OCI-LY3 (cell line): ENCODE data around the gene PSMA8.
"Not testable (repeated sequence)": the region's sequence is repeated elsewhere in the genome, so short reads cannot be mapped to it uniquely, and the experiment has no call there.

Experiments
- H2AFZ ChIP-seq: fragments of 200-600, 300-600 bp; shearing (Covaris generic); 2 replicates; pipeline ENCODE4 v1.6.0; 2014; ENCODE audit warnings: antibody characterized with exemption, low read depth, low read length
- H3K27ac ChIP-seq: fragments of 200-600, 300-600 bp; sonication (generic); 2 replicates; pipeline ENCODE4 v1.5.1; 2014; ENCODE audit warnings: mild to moderate bottlenecking, low read length, moderate library complexity, mixed read lengths
- H3K27me3 ChIP-seq: fragments of 200-600, 300-600 bp; sonication (generic); 2 replicates; pipeline ENCODE4 v1.6.1; 2014; ENCODE audit warnings: low read depth, low read length, mixed read lengths
- H3K36me3 ChIP-seq: fragments of 200-600, 300-600 bp; sonication (generic); replicated peaks from 2 replicates; pipeline ENCODE3; 2014; ENCODE audit warnings: low read depth, low read length, mixed read lengths
- H3K4me1 ChIP-seq: fragments of 300-600, 200-600 bp; sonication (generic); 2 replicates; pipeline ENCODE4 v1.6.1; 2014; ENCODE audit warnings: low read length, mixed read lengths
- H3K4me2 ChIP-seq: fragments of 200-600, 300-600 bp; sonication (generic); 2 replicates; pipeline ENCODE4 v1.6.1; 2014; ENCODE audit warnings: low read length, mixed read lengths
- H3K4me3 ChIP-seq: fragments of 300-600, 200-600 bp; sonication (generic); 2 replicates; pipeline ENCODE4 v1.5.1; 2014; ENCODE audit warnings: antibody characterized with exemption, mild to moderate bottlenecking, low read length, moderate library complexity
- H3K79me2 ChIP-seq: fragments of 300-600, 200-600 bp; shearing (Covaris generic); 2 replicates; pipeline ENCODE4 v1.6.1; 2014; ENCODE audit warnings: mild to moderate bottlenecking, low read length, mixed read lengths
- H3K9ac ChIP-seq: fragments of 300-600, 200-600 bp; shearing (Covaris generic); 2 replicates; pipeline ENCODE4 v1.6.0; 2014; ENCODE audit warnings: mild to moderate bottlenecking, low read length, moderate library complexity
- H3K9me3 ChIP-seq: fragments of 200-600, 300-600 bp; shearing (Covaris generic); 2 replicates; pipeline ENCODE4 v1.6.1; 2014; ENCODE audit warnings: low read length, mixed read lengths; ENCODE audit not compliant: insufficient read depth
- H4K20me1 ChIP-seq: fragments of 200-600, 300-600 bp; sonication (generic); 2 replicates; pipeline ENCODE4 v1.6.1; 2016; ENCODE audit warnings: low read length, mixed read lengths; ENCODE audit not compliant: insufficient read depth
- CTCF ChIP-seq: fragments of 200-600, 300-600 bp; sonication (generic); IDR thresholded peaks from 2 replicates; pipeline ENCODE4 v1.5.1; 2014; ENCODE audit warnings: antibody characterized with exemption, low read length, low read depth
- EZH2phosphoT487 ChIP-seq: fragments of 200-600 bp; shearing (Covaris generic); IDR thresholded peaks from 2 replicates; pipeline ENCODE4 v1.6.1; 2018; ENCODE audit warnings: antibody characterized with exemption, mixed run types, low read depth

PSMA8 gene

GRCh38 chr18:26196605-26197004, 62.9 kb downstream of the PSMA8 start:
- H3K79me2 ChIP-seq: no peaks in the 10 kb centered on the region
- H3K9ac ChIP-seq: no peak overlapping the region
- no peak overlapping the region for H2AFZ ChIP-seq
- peaks cover 3% of the 10 kb centered on the region for H3K4me1 ChIP-seq
- no peaks in the 10 kb centered on the region for H3K9me3 ChIP-seq
- no peak overlapping the region for H3K4me2 ChIP-seq
- no peaks in the 10 kb centered on the region for H3K36me3 ChIP-seq
- TF ChIP-seq EZH2phosphoT487 (no peak), CTCF (no peak)
- H3K4me3 ChIP-seq: no peak overlapping the region
- no peaks in the 10 kb centered on the region for H4K20me1 ChIP-seq
- H3K27ac ChIP-seq: no peak overlapping the region
- no peaks in the 10 kb centered on the region for H3K27me3 ChIP-seq

DNA sequence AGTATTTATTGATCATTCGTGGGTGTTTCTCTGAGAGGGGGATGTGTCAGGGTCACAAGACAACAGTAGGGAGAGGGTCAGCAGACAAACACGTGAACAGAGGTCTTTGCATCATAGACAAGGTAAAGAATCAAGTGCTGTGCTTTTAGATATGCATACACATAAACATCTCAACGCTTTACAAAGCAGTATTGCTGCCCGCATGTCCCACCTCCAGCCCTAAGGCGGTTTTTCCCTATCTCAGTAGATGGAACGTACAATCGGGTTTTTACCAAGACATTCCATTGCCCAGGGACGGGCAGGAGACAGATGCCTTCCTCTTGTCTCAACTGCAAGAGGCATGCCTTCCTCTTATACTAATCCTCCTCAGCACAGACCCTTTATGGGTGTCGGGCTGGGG, 68.3 kb downstream of the PSMA8 start:
- H3K4me1 ChIP-seq, H3K9ac ChIP-seq, H4K20me1 ChIP-seq, H3K27me3 ChIP-seq, H3K27ac ChIP-seq, H3K9me3 ChIP-seq, H2AFZ ChIP-seq, H3K4me2 ChIP-seq, H3K36me3 ChIP-seq, H3K79me2 ChIP-seq, H3K4me3 ChIP-seq: not testable (repeated sequence)

DNA sequence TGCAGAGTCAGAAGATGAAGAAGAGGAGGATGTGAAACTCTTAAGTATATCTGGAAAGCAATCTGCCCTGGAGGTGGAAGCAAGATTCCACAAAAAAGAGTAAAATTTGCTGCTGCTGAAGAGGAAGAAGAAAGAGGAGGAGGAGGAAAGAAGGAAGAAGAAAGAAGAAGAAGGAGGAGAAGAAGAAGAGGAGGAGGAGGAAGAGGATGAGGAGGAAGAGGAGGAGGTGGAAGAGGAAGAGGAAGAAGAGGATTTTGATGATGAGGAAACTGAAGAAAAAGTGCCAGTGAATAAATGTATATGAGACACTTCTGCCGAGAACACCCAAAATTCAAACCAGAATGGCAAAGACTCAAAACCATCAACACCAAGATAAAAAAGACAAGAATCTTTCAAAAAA, 71.6 kb downstream of the PSMA8 start:
- H4K20me1 ChIP-seq: no peaks in the 10 kb centered on the region
- H3K27me3 ChIP-seq: no peaks in the 10 kb centered on the region
- H3K79me2 ChIP-seq: no peaks in the 10 kb centered on the region
- H3K4me2 ChIP-seq: no peak overlapping the region
- no peak overlapping the region for H2AFZ ChIP-seq
- H3K27ac ChIP-seq: no peak overlapping the region
- H3K4me3 ChIP-seq: no peak overlapping the region
- no peaks in the 10 kb centered on the region for H3K36me3 ChIP-seq
- no peak for TF ChIP-seq CTCF
- no peak for TF ChIP-seq EZH2phosphoT487
- H3K4me1 ChIP-seq: peaks cover 6% of the 10 kb centered on the region; the same call in 1 of the 2 replicates
- H3K9ac ChIP-seq: no peak overlapping the region
- H3K9me3 ChIP-seq: no peaks in the 10 kb centered on the region

- H3K4me3 ChIP-seq: no peak overlapping the region
- peaks cover 6% of the 10 kb centered on the region; the same call in 1 of the 2 replicates for H3K4me1 ChIP-seq
- no peak overlapping the region for H2AFZ ChIP-seq
- TF ChIP-seq CTCF (no peak), EZH2phosphoT487 (no peak)
- H3K9me3 ChIP-seq: no peaks in the 10 kb centered on the region
- no peaks in the 10 kb centered on the region for H3K36me3 ChIP-seq
- H3K9ac ChIP-seq: no peak overlapping the region
- H3K27ac ChIP-seq: no peak overlapping the region
- no peaks in the 10 kb centered on the region for H3K27me3 ChIP-seq
- H3K4me2 ChIP-seq: no peak overlapping the region
- no peaks in the 10 kb centered on the region for H4K20me1 ChIP-seq
- no peaks in the 10 kb centered on the region for H3K79me2 ChIP-seq
Measured at GRCh38 chr18:26206488-26206887, 72.8 kb downstream of the PSMA8 start.

- peaks cover 6% of the 10 kb centered on the region; the same call in 1 of the 2 replicates for H3K4me1 ChIP-seq
- TF ChIP-seq CTCF (no peak), EZH2phosphoT487 (no peak)
- H2AFZ ChIP-seq: no peak overlapping the region
- H3K36me3 ChIP-seq: no peaks in the 10 kb centered on the region
- no peak overlapping the region for H3K9ac ChIP-seq
- H3K4me2 ChIP-seq: no peak overlapping the region
- no peaks in the 10 kb centered on the region for H3K9me3 ChIP-seq
- H3K79me2 ChIP-seq: no peaks in the 10 kb centered on the region
- no peaks in the 10 kb centered on the region for H3K27me3 ChIP-seq
- H4K20me1 ChIP-seq: no peaks in the 10 kb centered on the region
- H3K27ac ChIP-seq: no peak overlapping the region
- H3K4me3 ChIP-seq: no peak overlapping the region
Measured at GRCh38 chr18:26207937-26208336, 74.3 kb downstream of the PSMA8 start.
